Jurkat, Clone E6-1 (cell line): ENCODE measurements around the gene IMMT. TPM values are rescaled to one million over a fixed set of nuclear protein-coding genes. Genes with fewer than 3 reads are reported as not detected.
A peak's percentile ranks its signal among the peaks of the same experiment; 100 is the strongest.
"Not testable (repeated sequence)": the region's sequence is repeated elsewhere in the genome, so short reads cannot be mapped to it uniquely, and the experiment has no call there.

Experiments used
- DNase-seq: peaks from one replicate; pipeline ENCODE4 v3.0.0-alpha.2; 2011; ENCODE audit warnings: low read depth, low spot score
- H3K4me3 ChIP-seq: 2 replicates; pipeline ENCODE4 v1.5.1; 2011; ENCODE audit warnings: mild to moderate bottlenecking, low read length, control low read depth, moderate library complexity
- polyA plus RNA-seq: library from polyadenylated mRNA; unstranded; fragments of >200 nt; gene quantifications from one replicate; pipeline ENCODE4 v1.2.1, GENCODE V29; 2012; ENCODE audit warnings: missing spikeins; ENCODE audit not compliant: insufficient read length, insufficient read depth

IMMT gene
- polyA plus RNA-seq, result 124 TPM

DNA sequence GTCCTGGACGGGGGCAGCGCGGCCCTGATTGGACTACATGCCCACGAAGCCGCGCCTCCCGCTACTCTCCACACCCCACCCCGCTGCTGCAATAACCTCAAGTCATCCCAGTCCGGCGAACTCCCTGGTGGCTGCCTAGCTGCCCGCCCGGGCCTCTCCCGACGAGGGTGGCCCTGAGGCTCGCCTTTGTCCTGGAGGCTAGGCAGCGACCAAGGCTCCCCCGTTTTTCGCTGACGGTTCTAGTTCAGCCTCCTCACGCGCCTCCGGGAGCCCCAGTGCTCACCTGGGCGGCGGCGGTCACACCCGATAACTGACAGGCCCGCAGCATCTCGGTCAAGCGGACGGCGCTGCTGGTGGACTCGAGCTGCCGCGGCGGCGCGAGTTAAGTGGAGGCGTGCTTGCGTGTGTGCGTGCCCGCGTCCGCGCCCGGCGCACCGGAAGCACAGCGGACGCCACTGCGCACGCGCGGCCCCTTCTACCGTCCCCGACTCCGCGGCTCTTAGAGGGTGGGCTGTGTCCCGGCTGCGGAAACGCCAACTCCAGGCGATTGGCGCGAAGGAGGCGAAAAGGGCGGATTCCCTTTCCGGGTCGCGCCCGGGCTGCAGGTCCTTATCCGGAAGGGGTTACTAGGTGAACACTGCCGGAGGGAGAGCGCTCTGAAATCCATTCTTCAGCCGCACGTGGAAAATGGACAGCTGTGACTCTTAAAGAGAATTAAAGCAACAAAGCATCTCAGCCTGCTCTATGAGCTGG lies at the start of gene IMMT:
Gene IMMT (minus strand): TSS at position 408 of the 753 bp plus-strand sequence. CDS start 80 bp downstream, at position 328.
- DNase-seq, result peak; percentile 91
- peak within 1 kb of the TSS; percentile 95 for H3K4me3 ChIP-seq

DNA sequence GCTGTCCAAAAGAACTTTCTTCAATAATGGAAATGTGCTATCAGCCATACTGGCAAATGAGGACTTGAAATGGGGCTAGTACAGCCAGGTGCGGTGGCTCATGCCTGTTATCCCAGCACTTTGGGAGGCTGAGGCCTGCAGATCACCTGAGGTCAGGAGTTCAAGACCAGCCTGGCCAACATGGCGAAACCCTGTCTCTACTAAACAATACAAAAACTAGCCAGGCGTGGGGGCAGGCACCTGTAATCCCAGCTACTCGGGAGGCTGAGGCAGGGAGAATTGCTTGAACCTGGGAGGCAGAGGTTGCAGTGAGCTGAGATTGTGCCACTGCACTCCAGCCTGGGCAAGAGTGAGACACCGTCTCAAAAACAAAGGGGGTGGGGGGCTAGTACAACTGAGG lies 49.5 kb upstream of the IMMT start:
- H3K4me3 ChIP-seq, DNase-seq: not testable (repeated sequence)

GRCh38 chr2:86243950-86244733 lies 48.9 kb upstream of the IMMT start:
- DNase-seq, result no peak
- no peak overlapping the region for H3K4me3 ChIP-seq

- no peak for DNase-seq
Measured at GRCh38 chr2:86243272-86243671, 48.0 kb upstream of the IMMT start.

DNA sequence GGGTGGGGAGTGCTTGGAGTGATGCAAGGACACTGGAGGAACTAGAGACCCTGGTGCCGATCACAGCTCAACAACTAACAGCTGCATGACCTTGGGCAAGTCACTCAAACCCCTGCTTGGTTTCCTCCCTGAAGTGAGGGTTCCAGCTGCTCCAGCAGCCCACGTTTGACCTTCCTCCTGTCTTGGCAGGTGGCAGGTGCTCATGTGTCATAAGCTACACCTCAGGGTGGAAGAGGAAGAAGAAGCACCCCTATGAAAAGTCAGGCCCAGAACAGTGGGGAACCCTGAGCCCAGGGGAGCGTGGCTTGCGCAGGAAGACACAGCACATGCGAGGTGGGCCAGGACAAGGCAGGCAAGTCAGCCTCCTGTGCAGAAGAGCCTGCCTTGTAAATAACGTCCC lies 46.3 kb upstream of the IMMT start:
- DNase-seq, result no peak
- no peak overlapping the region for H3K4me3 ChIP-seq

More at GRCh38 chr2:86243272-86243671, 48.0 kb upstream of the IMMT start:
- no peak overlapping the region for H3K4me3 ChIP-seq

GRCh38 chr2:86240251-86240650 lies 45.0 kb upstream of the IMMT start:
- no peak overlapping the region for H3K4me3 ChIP-seq
- DNase-seq, result no peak

DNA sequence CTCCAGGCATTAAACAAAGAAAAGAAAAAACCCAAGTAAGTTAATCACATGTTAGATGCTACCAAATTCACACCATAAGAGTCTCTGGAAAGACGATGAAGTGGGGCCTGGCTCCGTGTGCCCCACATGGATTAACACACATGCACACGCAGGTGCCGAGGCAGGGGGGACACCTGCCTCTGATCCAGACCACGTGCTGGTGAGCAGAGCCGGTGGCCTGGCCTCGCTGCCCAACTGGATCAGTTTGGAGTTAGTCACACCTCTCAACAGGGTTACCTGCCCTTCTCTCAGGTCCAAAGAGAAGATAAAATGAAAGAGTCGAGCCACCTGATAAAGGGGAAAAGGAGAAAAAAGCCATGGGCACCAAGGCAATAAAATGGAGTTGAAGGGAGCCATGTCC lies 44.5 kb upstream of the IMMT start:
- DNase-seq, result no peak
- H3K4me3 ChIP-seq, result no peak overlapping the region

- no peak overlapping the region for H3K4me3 ChIP-seq
- DNase-seq, result no peak
Measured at GRCh38 chr2:86239326-86239725, 44.1 kb upstream of the IMMT start.

GRCh38 chr2:86238354-86238753 lies 43.1 kb upstream of the IMMT start:
- H3K4me3 ChIP-seq, result no peak overlapping the region
- DNase-seq, result no peak

DNA sequence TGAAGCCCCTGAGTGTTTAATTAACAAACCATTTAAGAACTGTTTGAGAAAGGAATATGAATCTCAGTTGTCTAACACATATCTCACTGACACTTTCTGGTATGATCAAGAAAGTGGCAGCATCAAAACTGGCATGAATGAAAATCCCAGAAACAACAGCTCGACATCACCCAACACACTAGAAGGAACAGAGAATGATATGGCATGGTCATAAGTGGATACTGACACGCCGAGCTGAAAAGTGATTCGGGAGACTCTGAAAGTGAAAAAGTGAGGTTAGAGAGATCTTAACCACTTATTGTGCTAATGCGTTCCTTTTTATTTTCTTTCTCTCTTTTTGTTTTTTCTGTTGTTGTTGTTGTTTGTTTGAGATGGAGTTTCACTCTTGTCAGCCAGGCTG lies 41.9 kb upstream of the IMMT start:
- no peak overlapping the region for H3K4me3 ChIP-seq

GRCh38 chr2:86235196-86235980 lies 40.1 kb upstream of the IMMT start:
- no peak for DNase-seq
- no peak overlapping the region for H3K4me3 ChIP-seq

More for the DNA sequence above, 41.9 kb upstream of the IMMT start:
- no peak for DNase-seq

GRCh38 chr2:86234563-86235131 lies 39.4 kb upstream of the IMMT start:
- H3K4me3 ChIP-seq, result no peak overlapping the region
- DNase-seq, result no peak

- H3K4me3 ChIP-seq, result no peak overlapping the region
- no peak for DNase-seq
Measured at GRCh38 chr2:86233436-86233835, 38.2 kb upstream of the IMMT start.

DNA sequence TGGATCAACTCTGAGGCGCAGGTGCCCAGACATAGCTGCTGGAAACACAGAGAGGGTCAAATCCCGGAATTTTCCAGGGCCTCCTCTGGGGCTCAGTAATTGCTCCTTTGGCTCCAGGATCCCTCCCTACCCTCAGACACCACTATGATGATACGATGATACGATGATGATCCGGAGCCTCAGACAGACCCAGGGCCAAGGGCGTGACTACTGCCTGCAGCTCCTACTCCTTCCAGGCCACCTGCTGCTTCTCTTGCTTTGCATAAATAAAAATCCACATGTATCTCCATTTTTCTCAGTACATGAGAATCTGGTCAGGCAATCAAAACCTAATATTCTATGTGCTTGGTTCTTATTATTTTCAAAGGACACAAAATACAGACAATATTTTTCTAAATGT lies 37.6 kb upstream of the IMMT start:
- no peak overlapping the region for H3K4me3 ChIP-seq
- DNase-seq, result no peak

- DNase-seq, result no peak
- no peak overlapping the region for H3K4me3 ChIP-seq
Measured at GRCh38 chr2:86232373-86232784, 37.1 kb upstream of the IMMT start.

- no peak for DNase-seq
- no peak overlapping the region for H3K4me3 ChIP-seq
Measured at GRCh38 chr2:86231680-86232372, 36.6 kb upstream of the IMMT start.

DNA sequence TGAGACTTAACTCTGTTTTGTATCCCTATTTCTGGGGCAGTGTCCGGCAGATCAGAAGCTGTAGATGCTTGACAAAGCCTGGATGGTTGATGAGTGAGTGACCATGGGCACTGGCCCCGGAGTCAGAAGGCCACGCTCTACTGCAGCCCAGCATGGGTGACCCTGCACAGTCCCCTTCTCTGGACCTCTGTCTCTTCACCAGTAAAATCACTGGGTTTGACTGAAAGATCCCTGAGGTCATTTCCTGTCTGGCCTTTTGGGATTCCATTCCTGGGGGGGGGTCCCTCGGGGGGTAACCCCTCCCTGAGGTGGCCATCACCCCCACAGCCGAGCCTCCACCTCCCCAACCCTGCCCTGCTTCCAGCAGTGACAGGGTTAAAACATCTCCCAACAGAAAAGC lies 35.7 kb upstream of the IMMT start:
- no peak for DNase-seq
- no peak overlapping the region for H3K4me3 ChIP-seq

DNA sequence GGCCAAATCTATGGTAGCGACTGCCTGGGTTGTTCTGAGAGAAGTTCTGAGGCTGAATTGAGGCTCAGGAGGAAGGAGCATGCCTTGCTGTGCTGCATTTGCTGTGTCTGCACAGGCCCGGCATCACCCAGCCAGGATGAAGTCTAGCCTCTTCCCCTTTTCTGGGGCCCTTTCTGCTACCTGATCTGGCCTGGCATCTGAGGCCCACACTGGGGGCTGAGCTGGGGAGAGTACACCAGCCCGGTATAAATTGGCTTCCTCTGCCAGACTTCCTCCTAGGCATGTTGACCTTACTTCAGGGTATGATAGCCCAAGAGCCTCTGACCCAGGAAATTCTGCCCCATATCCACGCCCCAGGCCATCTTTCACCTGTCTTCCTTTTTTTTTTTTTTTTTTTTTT lies 34.0 kb upstream of the IMMT start:
- DNase-seq, result no peak
- H3K4me3 ChIP-seq, result no peak overlapping the region

- not testable (repeated sequence) for DNase-seq, H3K4me3 ChIP-seq
Measured at GRCh38 chr2:86228574-86228973, 33.3 kb upstream of the IMMT start.
